Lower leg skin (tissue), 3 donors: ENCODE data around the gene DAAM1.

Source experiments
- CTCF ChIP-seq, 3 donors: fragments of 450-650 bp; IDR thresholded peaks; one replicate each; pipeline ENCODE4 v1.5.1; 2016; ENCODE audit warnings: antibody characterized with exemption in 3 of 3, mild to moderate bottlenecking in 3 of 3, moderate library complexity in 2 of 3
- POLR2A ChIP-seq, 2 donors: fragments of 450-650 bp; IDR thresholded peaks; one replicate each; pipeline ENCODE4 v1.6.1; 2016 to 2017; ENCODE audit warnings: antibody characterized with exemption in 2 of 2, mild to moderate bottlenecking in 1 of 2, moderate library complexity in 1 of 2

- TF ChIP-seq CTCF (IDR thresholded peaks at IDR 0.05): no peak
- TF ChIP-seq POLR2A (IDR thresholded peaks at IDR 0.05): no peak
Observed at GRCh38 chr14:59140106-59140843, 48.2 kb upstream of the DAAM1 start.
